Fibroblast of skin of right biceps (primary cell): ENCODE results near the gene EYA4.

Source experiments
- DNase-seq: peaks from one replicate; pipeline ENCODE4 v3.0.0-alpha.2; 2013

The EYA4 gene

GRCh38 chr6:133407320-133408100 is 166.4 kb downstream of the EYA4 start:
- DNase-seq, result no peak

GRCh38 chr6:133408132-133408531 is 167.0 kb downstream of the EYA4 start:
- no peak for DNase-seq

- DNase-seq, result no peak
Observed at GRCh38 chr6:133408543-133408942, 167.4 kb downstream of the EYA4 start.

GRCh38 chr6:133410638-133411435 is 169.7 kb downstream of the EYA4 start:
- no peak for DNase-seq

- no peak for DNase-seq
Observed at GRCh38 chr6:133411757-133412156, 170.6 kb downstream of the EYA4 start.

GRCh38 chr6:133415262-133415661 is 174.1 kb downstream of the EYA4 start:
- DNase-seq, result no peak

GRCh38 chr6:133418108-133418507 is 177.0 kb downstream of the EYA4 start:
- DNase-seq, result no peak

GRCh38 chr6:133423242-133423641 is 182.1 kb downstream of the EYA4 start:
- no peak for DNase-seq

GRCh38 chr6:133424359-133424758 is 183.2 kb downstream of the EYA4 start:
- no peak for DNase-seq

GRCh38 chr6:133426038-133426437 is 184.9 kb downstream of the EYA4 start:
- no peak for DNase-seq

- DNase-seq, result no peak
Observed at GRCh38 chr6:133428295-133428694, 187.1 kb downstream of the EYA4 start.

- DNase-seq, result no peak
Observed at GRCh38 chr6:133430530-133430929, 189.4 kb downstream of the EYA4 start.

- no peak for DNase-seq
Observed at GRCh38 chr6:133431031-133431430, 189.9 kb downstream of the EYA4 start.

- peak; percentile 3 for DNase-seq
Observed at GRCh38 chr6:133432021-133432989, 191.1 kb downstream of the EYA4 start.

- no peak for DNase-seq
Observed at GRCh38 chr6:133435065-133435728, 194.0 kb downstream of the EYA4 start.

GRCh38 chr6:133436652-133437051 is 195.5 kb downstream of the EYA4 start:
- no peak for DNase-seq

- DNase-seq, result no peak
Observed at GRCh38 chr6:133441491-133441890, 200.3 kb downstream of the EYA4 start.

GRCh38 chr6:133446789-133447188 is 205.6 kb downstream of the EYA4 start:
- DNase-seq, result no peak

- peak; percentile 7 for DNase-seq
Observed at GRCh38 chr6:133447924-133448323, 206.8 kb downstream of the EYA4 start.

- no peak for DNase-seq
Observed at GRCh38 chr6:133456439-133456838, 215.3 kb downstream of the EYA4 start.

- no peak for DNase-seq
Observed at GRCh38 chr6:133456944-133457343, 215.8 kb downstream of the EYA4 start.

- no peak for DNase-seq
Observed at GRCh38 chr6:133460101-133460500, 218.9 kb downstream of the EYA4 start.
